Right hindlimb (tissue), 1 donor: ENCODE data around the gene ZNF462.

Experiments
- DNase-seq: peaks from one replicate; pipeline ENCODE4 v3.0.0-alpha.2; 2018

ZNF462 gene

GRCh38 chr9:107020040-107020530 lies 157.1 kb downstream of the ZNF462 start:
- peak; percentile 66 for DNase-seq

- no peak for DNase-seq
These were observed 161.2 kb downstream of the ZNF462 start for GRCh38 chr9:107024193-107024592.

- DNase-seq: no peak
These were observed 162.5 kb downstream of the ZNF462 start for GRCh38 chr9:107025260-107026035.

- no peak for DNase-seq
These were observed 166.2 kb downstream of the ZNF462 start for GRCh38 chr9:107029146-107029545.

- DNase-seq: no peak
These were observed 171.0 kb downstream of the ZNF462 start for GRCh38 chr9:107033966-107034365.

GRCh38 chr9:107034831-107035230 lies 171.9 kb downstream of the ZNF462 start:
- no peak for DNase-seq

GRCh38 chr9:107036367-107036766 lies 173.4 kb downstream of the ZNF462 start:
- DNase-seq: no peak

- no peak for DNase-seq
These were observed 176.6 kb downstream of the ZNF462 start for GRCh38 chr9:107039542-107039941.

GRCh38 chr9:107042606-107043005 lies 179.6 kb downstream of the ZNF462 start:
- no peak for DNase-seq

GRCh38 chr9:107043886-107044285 lies 180.9 kb downstream of the ZNF462 start:
- DNase-seq: no peak

GRCh38 chr9:107044872-107045271 lies 181.9 kb downstream of the ZNF462 start:
- no peak for DNase-seq

- no peak for DNase-seq
These were observed 183.7 kb downstream of the ZNF462 start for GRCh38 chr9:107046692-107047091.

GRCh38 chr9:107049046-107049802 lies 186.3 kb downstream of the ZNF462 start:
- DNase-seq: no peak

GRCh38 chr9:107049803-107050184 lies 186.8 kb downstream of the ZNF462 start:
- no peak for DNase-seq

- no peak for DNase-seq
These were observed 188.4 kb downstream of the ZNF462 start for GRCh38 chr9:107051392-107051791.

GRCh38 chr9:107054146-107054545 lies 191.2 kb downstream of the ZNF462 start:
- DNase-seq: no peak

GRCh38 chr9:107059220-107059619 lies 196.3 kb downstream of the ZNF462 start:
- no peak for DNase-seq

- no peak for DNase-seq
These were observed 197.1 kb downstream of the ZNF462 start for GRCh38 chr9:107060062-107060461.
